Heart right ventricle (tissue), 16 donors: ENCODE measurements around the gene GOLT1A. TPM values are rescaled to one million over a fixed set of nuclear protein-coding genes. Genes with fewer than 3 reads are reported as not detected.

Experiments used
- ATAC-seq, 8 donors: fragments of 200-7000 bp; cut with Tn5 transposase; one replicate each; pipeline ENCODE4 v1.9.1; 2020; ENCODE audit warnings: mild to moderate bottlenecking in 8 of 8, moderate library complexity in 8 of 8, moderate number of reproducible peaks in 1 of 8
- DNase-seq, 2 donors: peaks; one replicate each; pipeline ENCODE4 v3.0.0-alpha.2; 2020
- H3K27ac ChIP-seq, 10 donors: fragments of 200-600 bp; sonication (generic) in 2 of 10; one replicate each; pipeline versions ENCODE4 v1.5.0 to v1.8.0; 2020 to 2022; ENCODE audit warnings: mild to moderate bottlenecking in 3 of 10
- H3K27me3 ChIP-seq, 7 donors: fragments of 200-600 bp; one replicate each; pipeline ENCODE4 v1.8.0; 2021 to 2022; ENCODE audit warnings: mild to moderate bottlenecking in 2 of 7
- H3K36me3 ChIP-seq, 9 donors: fragments of 200-600 bp; sonication (generic) in 1 of 9; one replicate each; pipeline versions ENCODE4 v1.5.0 to v1.8.0; 2020 to 2022; ENCODE audit warnings: mild to moderate bottlenecking in 2 of 9
- H3K4me1 ChIP-seq, 9 donors: fragments of 200-600 bp; sonication (generic) in 1 of 9; one replicate each; pipeline versions ENCODE4 v1.5.0 to v1.8.0; 2020 to 2022; ENCODE audit warnings: mild to moderate bottlenecking in 4 of 9
- H3K4me3 ChIP-seq, 10 donors: fragments of 200-600 bp; sonication (generic) in 2 of 10; one replicate each; pipeline versions ENCODE4 v1.5.0 to v1.8.0; 2020 to 2022; ENCODE audit warnings: mild to moderate bottlenecking in 7 of 10, moderate library complexity in 2 of 10
- H3K9me3 ChIP-seq, 11 donors: fragments of 200-600 bp in 10 of 11; sonication (generic) in 2 of 11; one replicate each; pipeline versions ENCODE4 v1.5.0 to v1.8.0; 2013 to 2022; ENCODE audit warnings: mild to moderate bottlenecking in 2 of 11, control low read depth in 1 of 11, moderate library complexity in 1 of 11
- CTCF ChIP-seq, 9 donors: fragments of 200-600 bp; sonication (generic) in 2 of 9; IDR thresholded peaks; one replicate each; pipeline versions ENCODE4 v1.5.0 to v1.8.0; 2021 to 2022; ENCODE audit warnings: antibody characterized with exemption in 9 of 9, mild to moderate bottlenecking in 5 of 9, moderate library complexity in 1 of 9
- WGBS, 2 donors: extraction: QIAGEN DNeasy Blood & Tissue Kit; methylation state at CpG; one replicate each; pipeline ENCODE4 v1.1.7; 2013; ENCODE audit warnings: inconsistent platforms in 1 of 2; 5-methylcytosine and 5-hydroxymethylcytosine counted together
- intact Hi-C, 10 donors: fragments of 100-400 bp; cut with DNase I; formaldehyde crosslinking; loops; one replicate each; pipeline versions ENCODE4 v1.11.1 to v1.14.2; 2022
- polyA plus RNA-seq, 2 donors: library from polyadenylated mRNA; stranded (reverse); fragments of 200-250 nt; gene quantifications; one replicate each; pipeline ENCODE4 v1.2.3, GENCODE V29; 2013
- total RNA-seq, 10 donors: library from RNA; stranded (reverse); fragmentation: NEBNext Ultra II Directional in 3 of 10; extraction: Animal tissue kit (Norgen Biotek cat#: 25700) in 3 of 10; gene quantifications; one replicate each; pipeline versions ENCODE4 v1.2.1 to v1.2.4, GENCODE V29; 2021 to 2023
- donor health status: Arrhythmogenic right ventricular cardiomyopathy.
- donor health status: ischemic (EF 13 %, LVEDD 7.1; RV severe dilation, severe dysfunction).
- donor health status: healthy with polysubstance abuse.
- donor health status: DM: no; HTN: yes; CAD: no.
- donor health status: DM: no; HTN: no; CAD: no.
- donor health status: ischemic (EF 25% LVEDD 6.9; RV normal size, moderate dysfunction).
- donor health status: ischemic (EF 25% LVEDD 5.7; RV mildly dilated, moderate dysfunction).
- donor health status: healthy.
- donor health status: DM: yes; HTN: yes; CAD: no.
- donor health status: Ischemic cardiomyopathy.
- donor health status: ischemic (EF 35%, LVEDD 5.7; RV mildly dilated, moderate dysfunction).
- donor health status: nonischemic (EF 11% LVEDD 7.7; RV severe dilation, severe dysfunction).
- donor health status: DM: yes; HTN: yes; CAD: no.
- donor health status: PGD.
- donor health status: ischemic (EF 29% LVEDD 5.4; RV normal size, mild dysfunction).
- donor health status: nonischemic (EF 23%, LVEDD 6.1; RV moderate dilation, normal function).

GOLT1A gene
- total and polyA plus RNA-seq, 12 donors = 0.43 TPM; not detected in 11

DNA sequence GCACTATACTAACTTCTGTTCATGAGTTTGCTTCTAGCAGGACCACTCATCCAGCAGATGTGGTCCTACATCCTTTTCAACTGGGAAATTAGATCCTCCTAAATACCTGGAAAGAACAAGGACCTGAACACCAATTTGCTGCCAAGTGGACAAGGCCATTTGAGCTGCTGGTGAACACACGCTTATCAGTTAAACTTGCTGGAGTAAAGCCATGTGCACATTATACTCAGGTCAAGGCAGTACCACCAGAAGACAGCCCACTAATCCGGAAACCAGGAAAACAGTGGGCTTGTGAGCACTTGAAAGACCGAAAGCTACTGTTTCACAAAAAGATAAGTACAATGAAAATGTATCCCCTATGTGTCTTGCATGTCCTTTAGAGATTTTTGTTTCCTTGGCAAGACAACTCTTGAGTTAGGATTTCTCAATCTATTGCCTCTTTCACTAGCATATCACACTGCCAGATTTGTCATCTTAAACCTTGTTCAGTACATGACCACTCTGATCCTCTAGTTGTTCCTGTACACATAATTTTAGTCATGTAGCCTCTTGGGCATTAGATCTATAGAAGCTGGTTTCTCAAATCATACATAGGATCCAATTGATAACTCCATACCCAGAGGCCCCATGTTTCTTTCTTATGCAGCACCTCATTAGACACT is 43.2 kb downstream of the GOLT1A start:
- ATAC-seq = no peak
- peaks cover 0 to 32% (median 16%) of the 10 kb centered on the region in 11 donors for H3K9me3 ChIP-seq

GRCh38 chr1:204169858-204170257 is 43.9 kb downstream of the GOLT1A start:
- Histone ChIP-seq H3K27me3 (peaks cover 0 to 20% (median 0%) of the 10 kb centered on the region in 7 donors), H3K27ac (no peak overlapping the region), H3K4me3 (no peak overlapping the region), H3K36me3 (no peaks in the 10 kb centered on the region), H3K4me1 (no peaks in the 10 kb centered on the region), H3K9me3 (peaks cover 0 to 32% (median 16%) of the 10 kb centered on the region in 11 donors)
- no peak for DNase-seq
- no peak for TF ChIP-seq CTCF (IDR thresholded peaks at IDR 0.05)
- intact Hi-C loops = loop anchor here in 3 of 10 donors (10.0 kb wide), 2 partner anchors 225 to 335 kb away; no protein-coding TSS in a partner anchor
- ATAC-seq = no peak
- 82 to 91% methylated on average over 4 of the region's 4 CpGs for WGBS, 2 donors

More for the DNA sequence above, 43.2 kb downstream of the GOLT1A start:
- Histone ChIP-seq H3K27me3 (peaks cover 0 to 27% (median 0%) of the 10 kb centered on the region in 7 donors), H3K4me3 (no peak overlapping the region), H3K27ac (no peak overlapping the region), H3K36me3 (no peaks in the 10 kb centered on the region), H3K4me1 (no peaks in the 10 kb centered on the region)
- TF ChIP-seq CTCF (IDR thresholded peaks at IDR 0.05) = no peak
- 91 to 95% methylated on average over 3 of the region's 3 CpGs for WGBS, 2 donors
- intact Hi-C loops = no loop called here
- DNase-seq = no peak

GRCh38 chr1:204167730-204168129 is 46.1 kb downstream of the GOLT1A start:
- DNase-seq (no peak), ATAC-seq (no peak)
- TF ChIP-seq CTCF (IDR thresholded peaks at IDR 0.05) = no peak
- intact Hi-C loops = loop anchor here in 3 of 10 donors (10.0 kb wide), 2 partner anchors 227 to 337 kb away; no protein-coding TSS in a partner anchor
- H3K36me3 ChIP-seq = no peaks in the 10 kb centered on the region
- H3K27ac ChIP-seq = no peak overlapping the region
- H3K27me3 ChIP-seq = peaks cover 0 to 17% (median 0%) of the 10 kb centered on the region in 7 donors
- peaks cover 0 to 32% (median 16%) of the 10 kb centered on the region in 11 donors for H3K9me3 ChIP-seq
- WGBS, 2 donors = 81 to 87% methylated on average over 5 of the region's 5 CpGs
- H3K4me3 ChIP-seq = no peak overlapping the region
- no peaks in the 10 kb centered on the region for H3K4me1 ChIP-seq

- WGBS, 2 donors = 66 to 69% methylated on average over 5 of the region's 5 CpGs
- peaks cover 0 to 30% (median 16%) of the 10 kb centered on the region in 11 donors for H3K9me3 ChIP-seq
- no peak for DNase-seq
- no peaks in the 10 kb centered on the region for H3K36me3 ChIP-seq
- no peak within 1 kb of the TSS for H3K4me3 ChIP-seq
- peaks cover 0 to 28% (median 5%) of the 10 kb centered on the region in 7 donors for H3K27me3 ChIP-seq
- intact Hi-C loops = loop anchor here in 3 of 10 donors (10.0 kb wide), 2 partner anchors 229 to 339 kb away; no protein-coding TSS in a partner anchor
- no peak within 1 kb of the TSS for H3K27ac ChIP-seq
- ATAC-seq = no peak
- no peak for TF ChIP-seq CTCF (IDR thresholded peaks at IDR 0.05)
- H3K4me1 ChIP-seq = peaks cover 0 to 6% (median 0%) of the 10 kb centered on the region in 9 donors
Observed at GRCh38 chr1:204166219-204166618, 47.6 kb downstream of the GOLT1A start, which contains the start of gene REN. Gene REN, minus strand, starts transcription at chr1:204166337. Its CDS starts 44 bp downstream, at chr1:204166293.
